ENCODE results near the gene PITPNC1. TPM values are rescaled to one million over a fixed set of nuclear protein-coding genes. Genes with fewer than 3 reads are reported as not detected.

Gene PITPNC1
- total RNA-seq, 1 donor from 2014 or later: 8.1 TPM

DNA sequence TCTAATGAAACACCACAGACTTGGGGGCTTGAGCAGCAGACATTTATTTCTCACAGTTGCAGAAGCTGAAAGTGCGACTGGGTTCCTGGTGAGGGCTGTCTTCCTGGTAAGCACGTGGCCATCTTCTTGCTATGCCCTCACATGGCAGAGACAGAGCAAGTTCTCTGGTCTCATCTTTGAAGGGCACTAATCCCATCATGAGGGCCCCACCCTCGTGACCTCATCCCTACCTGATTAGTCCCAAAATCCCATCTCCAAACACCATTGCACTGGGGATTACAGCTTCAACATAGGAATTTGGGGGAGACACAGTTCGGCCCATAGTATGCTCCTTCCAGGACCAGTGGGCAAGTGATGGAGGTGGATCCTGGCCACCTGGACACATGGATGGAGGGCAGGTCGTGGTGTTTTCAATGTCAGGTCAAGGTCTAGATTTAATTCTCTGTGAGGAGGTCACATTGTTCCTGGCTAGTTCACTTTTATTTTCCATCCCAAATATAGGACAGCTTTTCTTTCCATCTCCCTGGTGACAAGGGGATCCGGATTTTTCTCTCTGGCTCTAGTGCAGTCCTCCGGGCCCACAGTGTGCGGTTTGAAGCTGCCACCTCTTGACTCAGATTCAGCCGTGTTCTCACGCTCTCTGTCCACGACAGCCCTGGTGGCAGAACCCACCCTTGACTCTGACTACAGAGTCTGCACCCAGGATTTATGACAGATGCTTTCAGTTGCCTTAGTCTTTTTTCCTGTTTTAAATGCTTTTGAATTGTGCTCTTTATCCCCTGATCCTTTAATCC, 180.2 kb downstream of the PITPNC1 start:
- no peaks in the 10 kb centered on the region for H3K27me3 ChIP-seq

DNA sequence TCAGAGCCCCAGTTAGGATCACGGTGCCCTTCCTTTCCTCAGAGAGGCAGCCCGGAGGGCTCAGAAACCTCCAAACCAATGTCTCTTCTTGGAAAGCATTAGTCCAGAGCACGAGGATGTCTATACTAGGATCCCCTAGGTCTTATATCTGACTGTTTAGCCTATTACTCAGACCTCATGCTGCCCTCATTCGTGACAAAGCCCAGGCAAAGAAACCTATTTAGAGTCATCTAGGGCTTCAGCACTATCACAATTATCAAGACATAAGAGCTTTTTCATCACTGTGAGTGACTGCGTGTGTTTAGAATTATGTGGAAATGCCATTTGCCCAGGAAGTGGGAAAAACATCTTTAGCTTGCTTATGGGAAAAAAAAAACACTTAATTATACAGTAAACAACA, 180.8 kb downstream of the PITPNC1 start:
- DNase-seq (ENCODE audit: extremely low spot score in 2 of 2): no peak
- no peak for TF ChIP-seq POLR2A (IDR thresholded peaks at IDR 0.05)
- TF ChIP-seq POLR2AphosphoS5 (IDR thresholded peaks at IDR 0.05; ENCODE audit: insufficient read depth in 1 of 2, low read depth in 1 of 2): no peak
- TF ChIP-seq, protein P1, sequence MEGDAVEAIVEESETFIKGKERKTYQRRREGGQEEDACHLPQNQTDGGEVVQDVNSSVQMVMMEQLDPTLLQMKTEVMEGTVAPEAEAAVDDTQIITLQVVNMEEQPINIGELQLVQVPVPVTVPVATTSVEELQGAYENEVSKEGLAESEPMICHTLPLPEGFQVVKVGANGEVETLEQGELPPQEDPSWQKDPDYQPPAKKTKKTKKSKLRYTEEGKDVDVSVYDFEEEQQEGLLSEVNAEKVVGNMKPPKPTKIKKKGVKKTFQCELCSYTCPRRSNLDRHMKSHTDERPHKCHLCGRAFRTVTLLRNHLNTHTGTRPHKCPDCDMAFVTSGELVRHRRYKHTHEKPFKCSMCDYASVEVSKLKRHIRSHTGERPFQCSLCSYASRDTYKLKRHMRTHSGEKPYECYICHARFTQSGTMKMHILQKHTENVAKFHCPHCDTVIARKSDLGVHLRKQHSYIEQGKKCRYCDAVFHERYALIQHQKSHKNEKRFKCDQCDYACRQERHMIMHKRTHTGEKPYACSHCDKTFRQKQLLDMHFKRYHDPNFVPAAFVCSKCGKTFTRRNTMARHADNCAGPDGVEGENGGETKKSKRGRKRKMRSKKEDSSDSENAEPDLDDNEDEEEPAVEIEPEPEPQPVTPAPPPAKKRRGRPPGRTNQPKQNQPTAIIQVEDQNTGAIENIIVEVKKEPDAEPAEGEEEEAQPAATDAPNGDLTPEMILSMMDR (IDR thresholded peaks at IDR 0.05): no peak
- Histone ChIP-seq H3K27me3 (no peaks in the 10 kb centered on the region), H3K36me3 (no peaks in the 10 kb centered on the region), H3K4me3 (no peak overlapping the region), H3K4me1 (no peaks in the 10 kb centered on the region), H3K27ac (no peak overlapping the region), H3K9me3 (no peaks in the 10 kb centered on the region)
- intact Hi-C loops (cut with DNase I): no loop called here

More for the DNA sequence above, 180.2 kb downstream of the PITPNC1 start:
- H3K9me3 ChIP-seq: no peaks in the 10 kb centered on the region
- intact Hi-C loops (cut with DNase I): no loop called here
- no peak for DNase-seq (ENCODE audit: extremely low spot score in 2 of 2)
- no peaks in the 10 kb centered on the region for H3K36me3 ChIP-seq
- no peak overlapping the region for H3K27ac ChIP-seq
- H3K4me3 ChIP-seq: no peak overlapping the region
- H3K4me1 ChIP-seq: no peaks in the 10 kb centered on the region
- TF ChIP-seq POLR2A (IDR thresholded peaks at IDR 0.05) (no peak), POLR2AphosphoS5 (IDR thresholded peaks at IDR 0.05; ENCODE audit: insufficient read depth in 1 of 2, low read depth in 1 of 2) (no peak)
- TF ChIP-seq, protein P1 (IDR thresholded peaks at IDR 0.05): no peak

DNA sequence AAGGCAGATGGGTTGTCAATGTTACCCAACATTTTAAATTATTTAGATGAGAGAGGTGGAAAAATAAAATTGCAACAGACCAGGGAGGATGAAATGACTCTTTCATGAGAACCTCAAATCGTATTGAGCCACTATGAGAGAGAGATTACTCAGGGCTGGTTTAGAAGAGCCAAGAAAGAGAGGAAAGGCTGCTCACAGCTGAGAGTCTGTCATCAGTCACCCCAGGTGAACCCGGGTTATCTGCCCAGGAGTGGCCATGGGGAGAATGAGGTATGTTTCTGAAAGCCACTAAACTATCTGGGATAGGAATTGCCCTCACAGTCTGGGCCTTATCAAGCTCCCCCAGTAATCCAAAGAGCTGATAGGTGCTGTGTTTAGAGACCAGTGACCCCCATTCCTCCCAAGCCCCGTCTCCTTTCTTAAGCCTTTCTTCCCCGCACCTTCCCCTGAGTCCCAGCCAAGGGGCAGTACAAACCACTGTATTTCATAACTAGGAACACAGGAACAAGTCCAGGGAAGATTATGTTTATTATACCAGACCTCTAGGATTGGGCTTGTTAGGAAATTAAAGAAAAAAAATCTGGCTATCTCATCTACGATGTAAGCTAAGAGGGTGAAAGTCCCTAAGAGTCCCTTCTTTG, 181.8 kb downstream of the PITPNC1 start:
- Histone ChIP-seq H3K4me1 (no peaks in the 10 kb centered on the region), H3K27me3 (no peaks in the 10 kb centered on the region), H3K36me3 (no peaks in the 10 kb centered on the region), H3K9me3 (no peaks in the 10 kb centered on the region), H3K4me3 (no peak overlapping the region), H3K27ac (no peak overlapping the region)
- intact Hi-C loops (cut with DNase I): no loop called here
- TF ChIP-seq, protein P1 (IDR thresholded peaks at IDR 0.05): no peak
- no peak for TF ChIP-seq POLR2AphosphoS5 (IDR thresholded peaks at IDR 0.05; ENCODE audit: insufficient read depth in 1 of 2, low read depth in 1 of 2)
- TF ChIP-seq POLR2A (IDR thresholded peaks at IDR 0.05): no peak
- no peak for DNase-seq (ENCODE audit: extremely low spot score in 2 of 2)

DNA sequence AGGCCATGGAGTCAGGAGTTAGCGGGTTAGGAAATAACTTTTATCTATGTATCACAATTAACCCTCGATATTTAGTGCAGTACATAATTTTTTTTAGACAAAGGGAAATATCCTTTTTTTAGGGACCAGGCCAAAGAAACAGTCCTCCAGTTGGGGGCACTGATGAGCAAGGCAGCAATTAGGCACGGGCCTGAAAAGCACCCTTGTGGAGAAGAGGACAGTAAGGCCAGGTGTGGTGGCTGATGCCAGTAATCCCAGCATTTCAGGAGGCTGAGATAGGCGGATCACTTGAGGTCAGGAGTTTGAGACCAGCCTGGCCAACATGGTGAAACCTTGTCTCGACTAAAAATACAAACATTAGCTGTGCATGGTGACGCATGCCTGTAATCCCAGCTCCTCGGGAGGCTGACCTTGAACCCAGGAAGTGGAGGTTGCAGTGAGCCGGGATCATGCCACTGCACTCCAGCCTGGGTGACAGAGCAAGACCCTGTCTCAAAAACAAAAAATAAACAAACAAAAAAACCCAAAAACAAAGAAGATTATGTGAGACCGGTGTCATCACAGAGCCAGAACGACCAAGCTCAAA, 182.4 kb downstream of the PITPNC1 start:
- no peak for DNase-seq (ENCODE audit: extremely low spot score in 2 of 2)
- Histone ChIP-seq H3K27ac (no peak overlapping the region), H3K36me3 (no peaks in the 10 kb centered on the region), H3K27me3 (no peaks in the 10 kb centered on the region), H3K4me1 (no peaks in the 10 kb centered on the region), H3K4me3 (no peak overlapping the region), H3K9me3 (no peaks in the 10 kb centered on the region)
- intact Hi-C loops (cut with DNase I): no loop called here
- no peak for TF ChIP-seq POLR2A (IDR thresholded peaks at IDR 0.05)

DNA sequence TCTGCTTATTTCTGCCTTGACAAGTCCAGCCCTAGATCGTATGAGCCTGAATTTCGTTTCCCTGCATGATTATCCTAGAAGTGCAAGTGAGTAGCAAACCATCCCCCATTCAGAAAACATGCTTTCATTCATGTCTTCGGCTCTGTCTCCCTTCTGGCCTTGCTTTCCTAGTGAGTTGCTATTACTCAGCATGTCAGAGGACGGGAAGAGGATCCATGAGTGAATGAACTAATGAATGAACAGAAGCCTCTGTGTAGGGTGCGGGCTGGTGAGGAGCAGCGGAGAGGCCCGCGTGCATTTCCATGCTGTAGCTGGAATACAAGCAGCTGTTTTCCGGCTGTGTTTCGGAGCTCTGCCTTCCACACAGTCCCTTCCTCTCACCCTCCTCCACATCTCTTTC, 184.9 kb downstream of the PITPNC1 start:
- Histone ChIP-seq H3K4me1 (no peaks in the 10 kb centered on the region), H3K9me3 (no peaks in the 10 kb centered on the region), H3K36me3 (no peaks in the 10 kb centered on the region), H3K27me3 (no peaks in the 10 kb centered on the region), H3K4me3 (no peak overlapping the region), H3K27ac (no peak overlapping the region)
- intact Hi-C loops (cut with DNase I): no loop called here
- TF ChIP-seq POLR2A (IDR thresholded peaks at IDR 0.05) (no peak), POLR2AphosphoS5 (IDR thresholded peaks at IDR 0.05; ENCODE audit: insufficient read depth in 1 of 2, low read depth in 1 of 2) (no peak)
- TF ChIP-seq, protein P1 (IDR thresholded peaks at IDR 0.05): no peak
- no peak for DNase-seq (ENCODE audit: extremely low spot score in 2 of 2)
